Measurements from ENCODE around the gene ATG9B.

Gene ATG9B

GRCh38 chr7:151040616-151041375 lies 16.5 kb upstream of the ATG9B start:
- Histone ChIP-seq H3K4me3 (no peak overlapping the region), H3K27ac (no peak overlapping the region)

- Histone ChIP-seq H3K27ac (peak overlapping the region in 3 of 21 experiments; percentile 19 to 32 (median 29)), H3K4me3 (no peak overlapping the region)
Measured at GRCh38 chr7:151039850-151040548, 15.7 kb upstream of the ATG9B start.

- Histone ChIP-seq H3K4me3 (no peak overlapping the region), H3K27ac (peak overlapping the region in 17 of 21 experiments; percentile 18 to 76 (median 54))
Measured at GRCh38 chr7:151038951-151039849, 14.9 kb upstream of the ATG9B start.

- Histone ChIP-seq H3K27ac (no peak overlapping the region), H3K4me3 (no peak overlapping the region)
Measured at GRCh38 chr7:151035902-151036301, 11.6 kb upstream of the ATG9B start.

GRCh38 chr7:151035026-151035717 lies 10.9 kb upstream of the ATG9B start:
- Histone ChIP-seq H3K27ac (no peak overlapping the region), H3K4me3 (no peak overlapping the region)

GRCh38 chr7:151034312-151035025 lies 10.2 kb upstream of the ATG9B start:
- H3K27ac ChIP-seq: no peak overlapping the region
- no peak overlapping the region for H3K4me3 ChIP-seq

GRCh38 chr7:151033864-151034249 lies 9.6 kb upstream of the ATG9B start:
- Histone ChIP-seq H3K4me3 (no peak overlapping the region), H3K27ac (no peak overlapping the region)

- no peak overlapping the region for H3K27ac ChIP-seq
Measured at GRCh38 chr7:151032936-151033863, 8.9 kb upstream of the ATG9B start.

GRCh38 chr7:151031011-151031410 lies 6.7 kb upstream of the ATG9B start:
- Histone ChIP-seq H3K4me3 (no peak overlapping the region), H3K27ac (no peak overlapping the region)

More at GRCh38 chr7:151032936-151033863, 8.9 kb upstream of the ATG9B start:
- no peak overlapping the region for H3K4me3 ChIP-seq

GRCh38 chr7:151028948-151029501 lies 4.7 kb upstream of the ATG9B start:
- Histone ChIP-seq H3K4me3 (peak overlapping the region; percentile 53 to 80 (median 62)), H3K27ac (peak overlapping the region in 20 of 21 experiments; percentile 47 to 90 (median 78))

- Histone ChIP-seq H3K4me3 (peak within 1 kb of the TSS; percentile 53 to 80 (median 62)), H3K27ac (peak within 1 kb of the TSS in 20 of 21 experiments; percentile 57 to 90 (median 78))
Measured at GRCh38 chr7:151028131-151028947, 4.0 kb upstream of the ATG9B start, which contains the start of gene ABCB8. Gene ABCB8 (plus strand): TSS chr7:151028450. CDS start chr7:151028516, 66 bp downstream.

- peak overlapping the region; percentile 53 to 80 (median 62) for H3K4me3 ChIP-seq
- H3K27ac ChIP-seq: peak overlapping the region in 20 of 21 experiments; percentile 50 to 90 (median 76)
Measured at GRCh38 chr7:151027728-151028130, 3.4 kb upstream of the ATG9B start.

GRCh38 chr7:151026771-151027727 lies 2.8 kb upstream of the ATG9B start:
- Histone ChIP-seq H3K4me3 (peak overlapping the region in 2 of 7 experiments; percentile 67 to 80), H3K27ac (peak overlapping the region in 17 of 21 experiments; percentile 57 to 90 (median 81))

GRCh38 chr7:151025924-151026671 lies 1.8 kb upstream of the ATG9B start:
- no peak overlapping the region for H3K4me3 ChIP-seq
- H3K27ac ChIP-seq: peak overlapping the region in 1 of 21 experiments; percentile 9

GRCh38 chr7:151023232-151023631 lies 1.1 kb downstream of the ATG9B start:
- H3K4me3 ChIP-seq: no peak overlapping the region
- no peak overlapping the region for H3K27ac ChIP-seq

All from skin epidermis (tissue), 12 donors.